Keratinocyte (primary cell): ENCODE measurements around the gene INAFM1. TPM values are rescaled to one million over a fixed set of nuclear protein-coding genes. Genes with fewer than 3 reads are reported as not detected.

ENCODE experiments used
- DNase-seq: peaks from one replicate; pipeline ENCODE4 v3.0.0-alpha.2; 2011; ENCODE audit warnings: low read depth, missing footprints, low spot score
- FAIRE-seq: peaks from 2 replicates; lab custom pipeline; 2011; peaks lifted over from hg19 to GRCh38; lab: Jason Lieb, UNC
- H2AFZ ChIP-seq: 2 replicates; pipeline ENCODE4 v1.6.0; 2012; ENCODE audit warnings: low read length, control low read depth, inconsistent platforms; ENCODE audit not compliant: control insufficient read depth
- H3K27ac ChIP-seq: 2 replicates; pipeline ENCODE4 v1.5.1; 2011; ENCODE audit warnings: low read length; ENCODE audit not compliant: control insufficient read depth, insufficient read depth
- H3K27me3 ChIP-seq: 3 replicates; pipeline ENCODE4 v1.6.0; 2011; ENCODE audit warnings: low read length; ENCODE audit not compliant: control insufficient read depth, insufficient read depth; ENCODE audit errors: extremely low read depth
- H3K36me3 ChIP-seq, 2 experiments: 2 replicates in 1 of 2; 3 replicates in 1 of 2; pipeline ENCODE4 v1.5.1; 2011; ENCODE audit warnings: low read length in 2 of 2, mild to moderate bottlenecking in 1 of 2; ENCODE audit not compliant: control insufficient read depth in 2 of 2, insufficient read depth in 2 of 2; ENCODE audit errors: extremely low read depth in 1 of 2
- H3K4me1 ChIP-seq: 3 replicates; pipeline ENCODE4 v1.5.1; 2011; ENCODE audit warnings: low read length; ENCODE audit not compliant: control insufficient read depth, insufficient read depth; ENCODE audit errors: extremely low read depth
- H3K4me2 ChIP-seq: 3 replicates; pipeline ENCODE4 v1.6.0; 2011; ENCODE audit warnings: low read depth, low read length; ENCODE audit not compliant: control insufficient read depth, insufficient read depth; ENCODE audit errors: extremely low read depth
- H3K4me3 ChIP-seq, 3 experiments: fragments of 200-600 bp in 1 of 3; sonication (generic) in 1 of 3; 2 replicates in 2 of 3; 3 replicates in 1 of 3; pipeline ENCODE4 v1.5.1; 2011 to 2016; ENCODE audit warnings: low read length in 3 of 3, mild to moderate bottlenecking in 3 of 3, control low read depth in 2 of 3, inconsistent platforms in 1 of 3, low read depth in 1 of 3, mixed read lengths in 1 of 3, mixed run types in 1 of 3, moderate library complexity in 1 of 3; ENCODE audit not compliant: control insufficient read depth in 2 of 3, insufficient read depth in 2 of 3; ENCODE audit errors: extremely low read depth in 1 of 3
- H3K79me2 ChIP-seq: 2 replicates; pipeline ENCODE4 v1.6.0; 2012; ENCODE audit warnings: low read length; ENCODE audit not compliant: control insufficient read depth, insufficient read depth
- H3K9ac ChIP-seq: 3 replicates; pipeline ENCODE4 v1.6.0; 2011; ENCODE audit warnings: low read length; ENCODE audit not compliant: control insufficient read depth, insufficient read depth; ENCODE audit errors: extremely low read depth
- H3K9me1 ChIP-seq: 3 replicates; pipeline ENCODE4 v1.6.0; 2011; ENCODE audit warnings: low read length; ENCODE audit not compliant: control insufficient read depth, insufficient read depth; ENCODE audit errors: extremely low read depth
- H3K9me3 ChIP-seq: 2 replicates; pipeline ENCODE4 v1.5.1; 2012; ENCODE audit warnings: low read depth, low read length; ENCODE audit not compliant: control insufficient read depth
- H4K20me1 ChIP-seq: 3 replicates; pipeline ENCODE4 v1.6.0; 2011; ENCODE audit warnings: low read length; ENCODE audit not compliant: control insufficient read depth, insufficient read depth; ENCODE audit errors: extremely low read depth
- EZH2 ChIP-seq: IDR thresholded peaks from one replicate; pipeline ENCODE4 v1.6.1; 2012; ENCODE audit warnings: inconsistent platforms, mild to moderate bottlenecking, low read length, moderate library complexity
- dilution Hi-C: fragments of 300-500 bp; cut with MboI; formaldehyde crosslinking; loops from one replicate; pipeline ENCODE4 v1.7.0; 2020; ENCODE audit warnings: low sequenced_read_pairs; ENCODE audit not compliant: extremely low pct_ligation_motif_present
- polyA plus RNA-seq, 5 experiments: library from polyadenylated mRNA; depleted of rRNA in 3 of 5; stranded (reverse) in 3 of 5; stranded (forward) in 1 of 5; unstranded in 1 of 5; fragments of >200 nt; gene quantifications; 1 replicate in 1 of 5; 2 replicates in 3 of 5; 3 replicates in 1 of 5; pipeline versions ENCODE4 v1.2.1 to v1.2.3, GENCODE V29; 2011 to 2012; ENCODE audit warnings: missing spikeins in 2 of 5, low read depth in 1 of 5, low replicate concordance in 1 of 5
- TF ChIP-seq, protein P1 (sequence below), 3 experiments: IDR thresholded peaks in 1 of 3; conservative IDR thresholded peaks in 1 of 3; optimal IDR thresholded peaks in 1 of 3; 2 replicates in 2 of 3; 3 replicates in 1 of 3; pipeline versions ENCODE3 to v1.5.1; 2011; ENCODE audit warnings: low read length in 3 of 3, mild to moderate bottlenecking in 3 of 3, moderate library complexity in 2 of 3, control low read depth in 1 of 3, inconsistent platforms in 1 of 3; ENCODE audit not compliant: insufficient read depth in 2 of 3; ENCODE audit errors: extremely low read depth in 1 of 3

The INAFM1 gene
- polyA plus RNA-seq, 1 donor (not counting 4 experiments of a cell fraction or from before 2014, with no cell fraction given), result 0.35 TPM

- Histone ChIP-seq H3K9ac (peak overlapping the region; percentile 90), H3K27ac (peak overlapping the region; percentile 47), H3K79me2 (peaks cover 3% of the 10 kb centered on the region), H3K4me2 (peak overlapping the region; percentile 100), H3K4me1 (peaks cover 54% of the 10 kb centered on the region), H3K36me3 (no peaks in the 10 kb centered on the region), H3K9me3 (no peaks in the 10 kb centered on the region), H3K27me3 (peaks cover 5% of the 10 kb centered on the region), H3K4me3 (peak overlapping the region; percentile 43 to 94 (median 90)), H4K20me1 (no peaks in the 10 kb centered on the region), H3K9me1 (no peaks in the 10 kb centered on the region), H2AFZ (peak overlapping the region; percentile 36)
- DNase-seq, result no peak
- FAIRE-seq, result no peak
- dilution Hi-C loops, result no loop called here
- TF ChIP-seq EZH2, result no peak
- TF ChIP-seq, protein P1, sequence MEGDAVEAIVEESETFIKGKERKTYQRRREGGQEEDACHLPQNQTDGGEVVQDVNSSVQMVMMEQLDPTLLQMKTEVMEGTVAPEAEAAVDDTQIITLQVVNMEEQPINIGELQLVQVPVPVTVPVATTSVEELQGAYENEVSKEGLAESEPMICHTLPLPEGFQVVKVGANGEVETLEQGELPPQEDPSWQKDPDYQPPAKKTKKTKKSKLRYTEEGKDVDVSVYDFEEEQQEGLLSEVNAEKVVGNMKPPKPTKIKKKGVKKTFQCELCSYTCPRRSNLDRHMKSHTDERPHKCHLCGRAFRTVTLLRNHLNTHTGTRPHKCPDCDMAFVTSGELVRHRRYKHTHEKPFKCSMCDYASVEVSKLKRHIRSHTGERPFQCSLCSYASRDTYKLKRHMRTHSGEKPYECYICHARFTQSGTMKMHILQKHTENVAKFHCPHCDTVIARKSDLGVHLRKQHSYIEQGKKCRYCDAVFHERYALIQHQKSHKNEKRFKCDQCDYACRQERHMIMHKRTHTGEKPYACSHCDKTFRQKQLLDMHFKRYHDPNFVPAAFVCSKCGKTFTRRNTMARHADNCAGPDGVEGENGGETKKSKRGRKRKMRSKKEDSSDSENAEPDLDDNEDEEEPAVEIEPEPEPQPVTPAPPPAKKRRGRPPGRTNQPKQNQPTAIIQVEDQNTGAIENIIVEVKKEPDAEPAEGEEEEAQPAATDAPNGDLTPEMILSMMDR (optimal IDR thresholded peaks at IDR 0.05 in 1 of 3, IDR thresholded peaks at IDR 0.05 in 1 of 3, conservative IDR thresholded peaks at IDR 0.05 in 1 of 3; ENCODE audit: extremely low read depth in 1 of 3, insufficient read depth in 2 of 3, low read length in 3 of 3), result no peak
These were observed 45.0 kb upstream of the INAFM1 start for GRCh38 chr19:47229676-47230053.

- H3K27me3 ChIP-seq, result peaks cover 5% of the 10 kb centered on the region
- peak overlapping the region; percentile 100 for H3K4me2 ChIP-seq
- peak overlapping the region; percentile 47 for H3K27ac ChIP-seq
- H3K79me2 ChIP-seq, result peaks cover 3% of the 10 kb centered on the region
- FAIRE-seq (no peak), DNase-seq (no peak)
- H3K4me1 ChIP-seq, result peaks cover 54% of the 10 kb centered on the region
- H3K36me3 ChIP-seq, result no peaks in the 10 kb centered on the region
- dilution Hi-C loops, result no loop called here
- peak overlapping the region; percentile 71 to 94 (median 90) for H3K4me3 ChIP-seq
- no peaks in the 10 kb centered on the region for H3K9me3 ChIP-seq
- peak overlapping the region; percentile 90 for H3K9ac ChIP-seq
- H4K20me1 ChIP-seq, result no peaks in the 10 kb centered on the region
- peak overlapping the region; percentile 36 for H2AFZ ChIP-seq
- TF ChIP-seq, protein P1 (optimal IDR thresholded peaks at IDR 0.05 in 1 of 3, IDR thresholded peaks at IDR 0.05 in 1 of 3, conservative IDR thresholded peaks at IDR 0.05 in 1 of 3; ENCODE audit: extremely low read depth in 1 of 3, insufficient read depth in 2 of 3, low read length in 3 of 3), result peak in 2 of 3 experiments; percentile 69 to 76
- TF ChIP-seq EZH2, result no peak
- H3K9me1 ChIP-seq, result no peaks in the 10 kb centered on the region
These were observed 44.4 kb upstream of the INAFM1 start for GRCh38 chr19:47230054-47230920.
